HepG2 (cell line): ENCODE data around the gene EFNA2. TPM values are rescaled to one million over a fixed set of nuclear protein-coding genes. Genes with fewer than 3 reads are reported as not detected.

Source experiments
- ARID4A ChIP-seq: sonication (generic); formaldehyde crosslinking; IDR thresholded peaks from 2 replicates; pipeline ENCODE4 v1.5.0; 2020; ENCODE audit warnings: mild to moderate bottlenecking, missing genetic modification reagents, borderline replicate concordance
- ATF2 ChIP-seq: sonication (generic); formaldehyde crosslinking; IDR thresholded peaks from 2 replicates; pipeline ENCODE4 v1.4.0; 2020; ENCODE audit warnings: missing genetic modification reagents
- BHLHE40 ChIP-seq: IDR thresholded peaks from 2 replicates; pipeline ENCODE4 v1.6.1; 2011; ENCODE audit warnings: low read length, improper control_type of control experiment
- CERS6 ChIP-seq: sonication (generic); formaldehyde crosslinking; IDR thresholded peaks from 2 replicates; pipeline ENCODE4 v1.5.0; 2020; ENCODE audit warnings: missing genetic modification reagents
- GPBP1L1 ChIP-seq: sonication (generic); formaldehyde crosslinking; IDR thresholded peaks from 2 replicates; pipeline ENCODE4 v1.5.0; 2020; ENCODE audit warnings: mild to moderate bottlenecking, missing genetic modification reagents
- GRHL1 ChIP-seq: sonication (generic); formaldehyde crosslinking; conservative IDR thresholded peaks from 2 replicates; pipeline ENCODE4 v1.8.0; 2022; ENCODE audit warnings: missing genetic modification reagents
- IKZF1 ChIP-seq: fragments of 450-650 bp; IDR thresholded peaks from 2 replicates; pipeline ENCODE4 v1.7.1; 2016
- ISX ChIP-seq: sonication (generic); formaldehyde crosslinking; conservative IDR thresholded peaks from 2 replicates; pipeline ENCODE4 v1.5.0; 2020; ENCODE audit warnings: missing genetic modification reagents
- MED13 ChIP-seq: sonication (generic); formaldehyde crosslinking; IDR thresholded peaks from 2 replicates; pipeline ENCODE4 v1.5.0; 2020; ENCODE audit warnings: missing genetic modification reagents
- NR2F2 ChIP-seq: IDR thresholded peaks from 2 replicates; pipeline ENCODE4 v1.6.1; 2012; ENCODE audit warnings: low read depth, inconsistent platforms, borderline replicate concordance
- PBX2 ChIP-seq: IDR thresholded peaks from 2 replicates; pipeline ENCODE4 v1.6.1; 2016; ENCODE audit warnings: control low read depth
- ZFP36 ChIP-seq: fragments of 150-350 bp; IDR thresholded peaks from 2 replicates; pipeline ENCODE4 v1.6.1; 2018; ENCODE audit warnings: borderline replicate concordance, low read length, low read depth; ENCODE audit not compliant: partially characterized antibody
- ZFP36L2 ChIP-seq: sonication (generic); formaldehyde crosslinking; IDR thresholded peaks from 2 replicates; pipeline ENCODE4 v1.4.0; 2020; ENCODE audit warnings: missing genetic modification reagents
- ZKSCAN8 ChIP-seq: IDR thresholded peaks from 2 replicates; pipeline ENCODE4 v1.6.1; 2016; ENCODE audit warnings: borderline replicate concordance, missing genetic modification reagents, missing compliant biosample characterization
- ZNF343 ChIP-seq: sonication (generic); formaldehyde crosslinking; IDR thresholded peaks from 2 replicates; pipeline ENCODE4 v1.4.0; 2020; ENCODE audit warnings: mild to moderate bottlenecking, missing genetic modification reagents
- ZNF704 ChIP-seq: sonication (generic); formaldehyde crosslinking; IDR thresholded peaks from 2 replicates; pipeline ENCODE4 v1.8.1; 2023; ENCODE audit warnings: mild to moderate bottlenecking, inconsistent platforms, moderate library complexity, missing genetic modification reagents, borderline replicate concordance
- ZNF879 ChIP-seq: sonication (generic); formaldehyde crosslinking; IDR thresholded peaks from 2 replicates; pipeline ENCODE4 v1.8.1; 2023; ENCODE audit warnings: missing genetic modification reagents
- polyA plus RNA-seq, 8 experiments: library from polyadenylated mRNA; depleted of rRNA in 3 of 8; stranded (reverse) in 7 of 8; unstranded in 1 of 8; fragments of >200 nt; fragmentation: Illumina TruSeq in 4 of 8; extraction: Trizol in 4 of 8; gene quantifications; 2 replicates each; pipeline versions ENCODE4 v1.2.1 to v1.2.3, GENCODE V29; 2011 to 2016; ENCODE audit warnings: low read depth in 4 of 8, missing spikeins in 1 of 8, mixed read lengths in 1 of 8; ENCODE audit not compliant: insufficient read depth in 1 of 8
- total RNA-seq, 5 experiments: library from RNA; depleted of rRNA; stranded (reverse); fragments of >200 nt; fragmentation: Illumina TruSeq; extraction: Trizol; gene quantifications; 2 replicates each; pipeline ENCODE4 v1.2.3, GENCODE V29; 2016; ENCODE audit warnings: low read depth in 1 of 5

EFNA2 gene
- total and polyA plus RNA-seq, 2 of the 13 experiments (the other 11 are each of a cell fraction or from before 2014, with no cell fraction given) = 6.0 to 9.9 TPM

GRCh38 chr19:1324806-1325567, 39.3 kb downstream of the EFNA2 start (continued):
- no peak for TF ChIP-seq ZNF704 (CRISPR knock-in tag)
- TF ChIP-seq ZFP36L2 (CRISPR knock-in tag) = no peak
- 0 out of 2 replicates have a peak, but pooled peaks have one; percentile 32 for TF ChIP-seq ZKSCAN8 (CRISPR knock-in tag)
- no peak for TF ChIP-seq GPBP1L1 (CRISPR knock-in tag)
- peak; percentile 52; the same call in 1 of the 2 replicates for TF ChIP-seq ATF2
- peak; percentile 74; the same call in 1 of the 2 replicates for TF ChIP-seq ARID4A (CRISPR knock-in tag)
- TF ChIP-seq PBX2 (CRISPR knock-in tag) = no peak
- TF ChIP-seq ZNF343 = no peak
- TF ChIP-seq BHLHE40 = peak; percentile 78
- no peak for TF ChIP-seq GRHL1 (CRISPR knock-in tag)
- TF ChIP-seq CERS6 = no peak
- no peak for TF ChIP-seq ZNF879
- TF ChIP-seq NR2F2 = no peak
- no peak for TF ChIP-seq ZFP36
- TF ChIP-seq ISX (CRISPR knock-in tag) = no peak
- TF ChIP-seq IKZF1 = no peak
- no peak for TF ChIP-seq MED13 (CRISPR knock-in tag)
